OCI-LY1 (cell line): ENCODE data around the gene C14orf180.

Experiments
- H2AFZ ChIP-seq: fragments of 200-600 bp; sonication (generic), shearing (Covaris generic); 2 replicates; pipeline ENCODE4 v1.6.0; 2014; ENCODE audit warnings: antibody characterized with exemption, mild to moderate bottlenecking, low read length
- H3F3A ChIP-seq: fragments of 200-600 bp; sonication (generic), shearing (Covaris generic); 2 replicates; pipeline ENCODE4 v1.6.0; 2014; ENCODE audit warnings: mild to moderate bottlenecking, antibody characterized with exemption, low read length, moderate library complexity; ENCODE audit not compliant: insufficient read depth
- H3K27ac ChIP-seq: fragments of 200-600 bp; sonication (generic); 2 replicates; pipeline ENCODE4 v1.5.1; 2014; ENCODE audit warnings: low read length, mixed run types, mild to moderate bottlenecking, low read depth; ENCODE audit not compliant: poor library complexity, severe bottlenecking
- H3K27me3 ChIP-seq: fragments of 200-600 bp; sonication (generic); 2 replicates; pipeline ENCODE4 v1.6.0; 2014; ENCODE audit warnings: antibody characterized with exemption, mild to moderate bottlenecking, low read length, moderate library complexity; ENCODE audit not compliant: insufficient read depth
- H3K36me3 ChIP-seq: fragments of 200-600 bp; sonication (generic); 2 replicates; pipeline ENCODE4 v1.6.1; 2014; ENCODE audit warnings: mild to moderate bottlenecking, antibody characterized with exemption, low read length, moderate library complexity, mixed read lengths; ENCODE audit not compliant: insufficient read depth
- H3K4me1 ChIP-seq: fragments of 200-600 bp; sonication (generic); 2 replicates; pipeline ENCODE4 v1.5.1; 2014; ENCODE audit warnings: mild to moderate bottlenecking, low read length, moderate library complexity; ENCODE audit not compliant: insufficient read depth, severe bottlenecking
- H3K4me2 ChIP-seq: fragments of 200-600 bp; sonication (generic), shearing (Covaris generic); 2 replicates; pipeline ENCODE4 v1.6.1; 2014; ENCODE audit warnings: low read length
- H3K4me3 ChIP-seq: fragments of 200-600 bp; sonication (generic); 2 replicates; pipeline ENCODE4 v1.5.1; 2014; ENCODE audit warnings: low read length, low read depth, mild to moderate bottlenecking, mixed read lengths; ENCODE audit not compliant: poor library complexity, severe bottlenecking
- H3K79me2 ChIP-seq: fragments of 200-600 bp; shearing (Covaris generic); 2 replicates; pipeline ENCODE4 v1.6.1; 2016; ENCODE audit warnings: mixed run types, low read length, mixed read lengths; ENCODE audit not compliant: insufficient read depth
- H3K9ac ChIP-seq: fragments of 200-600 bp; sonication (generic), shearing (Covaris generic); 2 replicates; pipeline ENCODE4 v1.6.1; 2014; ENCODE audit warnings: mild to moderate bottlenecking, low read length, mixed read lengths
- H3K9me2 ChIP-seq: fragments of 200-600 bp; sonication (generic), shearing (Covaris generic); 2 replicates; pipeline ENCODE4 v1.6.1; 2014; ENCODE audit warnings: low read depth, mild to moderate bottlenecking, low read length, mixed read lengths
- H3K9me3 ChIP-seq: fragments of 200-600 bp; shearing (Covaris generic); 2 replicates; pipeline ENCODE4 v1.6.1; 2014; ENCODE audit warnings: low read length, mixed read lengths
- H4K20me1 ChIP-seq: fragments of 200-600 bp; sonication (generic), shearing (Covaris generic); 2 replicates; pipeline ENCODE4 v1.6.0; 2016; ENCODE audit warnings: mild to moderate bottlenecking, low read length; ENCODE audit not compliant: insufficient read depth
- CTCF ChIP-seq: fragments of 200-600 bp; sonication (generic), shearing (Covaris generic); IDR thresholded peaks from 2 replicates; pipeline ENCODE4 v1.5.1; 2017; ENCODE audit warnings: mild to moderate bottlenecking, antibody characterized with exemption, low read length, moderate library complexity, mixed read lengths
- EZH2 ChIP-seq: fragments of 200-600 bp; sonication (generic), shearing (Covaris generic); IDR thresholded peaks from 2 replicates; pipeline ENCODE4 v1.8.0; 2017; ENCODE audit warnings: borderline replicate concordance, mixed run types, mild to moderate bottlenecking, antibody characterized with exemption, low read length, moderate library complexity, mixed read lengths

The C14orf180 gene

GRCh38 chr14:104548802-104549535 is 30.6 kb upstream of the C14orf180 start:
- Histone ChIP-seq H3K9ac (no peak overlapping the region), H3K4me2 (no peak overlapping the region), H3K36me3 (no peaks in the 10 kb centered on the region), H3K4me3 (no peak overlapping the region), H3K27me3 (peaks cover 11% of the 10 kb centered on the region; the same call in 1 of the 2 replicates), H2AFZ (no peak overlapping the region), H3F3A (no peaks in the 10 kb centered on the region), H3K27ac (no peak overlapping the region), H4K20me1 (no peaks in the 10 kb centered on the region), H3K9me3 (no peaks in the 10 kb centered on the region), H3K79me2 (no peaks in the 10 kb centered on the region), H3K9me2 (no peaks in the 10 kb centered on the region), H3K4me1 (no peaks in the 10 kb centered on the region)
- TF ChIP-seq CTCF = no peak
- no peak for TF ChIP-seq EZH2

GRCh38 chr14:104549536-104550339 is 29.8 kb upstream of the C14orf180 start:
- TF ChIP-seq EZH2 (no peak), CTCF (no peak)
- H3K9me2 ChIP-seq = no peaks in the 10 kb centered on the region

GRCh38 chr14:104550340-104550860 is 29.2 kb upstream of the C14orf180 start:
- Histone ChIP-seq H3K4me2 (no peak overlapping the region), H2AFZ (no peak overlapping the region)

More at GRCh38 chr14:104549536-104550339, 29.8 kb upstream of the C14orf180 start:
- H3K27ac ChIP-seq = no peak overlapping the region
- no peak overlapping the region for H3K4me2 ChIP-seq
- no peaks in the 10 kb centered on the region for H3K79me2 ChIP-seq
- no peak overlapping the region for H2AFZ ChIP-seq
- H4K20me1 ChIP-seq = no peaks in the 10 kb centered on the region
- H3K4me3 ChIP-seq = no peak overlapping the region
- H3K36me3 ChIP-seq = no peaks in the 10 kb centered on the region
- H3K9ac ChIP-seq = no peak overlapping the region
- peaks cover 11% of the 10 kb centered on the region; the same call in 1 of the 2 replicates for H3K27me3 ChIP-seq
- no peaks in the 10 kb centered on the region for H3K4me1 ChIP-seq
- H3F3A ChIP-seq = no peaks in the 10 kb centered on the region
- no peaks in the 10 kb centered on the region for H3K9me3 ChIP-seq

More at GRCh38 chr14:104550340-104550860, 29.2 kb upstream of the C14orf180 start:
- Histone ChIP-seq H3K79me2 (no peaks in the 10 kb centered on the region), H3K9ac (no peak overlapping the region), H3K9me3 (no peaks in the 10 kb centered on the region), H3F3A (no peaks in the 10 kb centered on the region), H3K27me3 (peaks cover 5% of the 10 kb centered on the region; the same call in 1 of the 2 replicates), H3K36me3 (no peaks in the 10 kb centered on the region), H3K27ac (no peak overlapping the region), H3K4me3 (no peak overlapping the region), H3K4me1 (no peaks in the 10 kb centered on the region), H3K9me2 (no peaks in the 10 kb centered on the region), H4K20me1 (no peaks in the 10 kb centered on the region)
- TF ChIP-seq EZH2 (no peak), CTCF (no peak)
